Endometrium (tissue), 2 donors: ENCODE measurements around the gene ROR2.

Experiments used
- FAIRE-seq: peaks from 2 replicates; lab custom pipeline; 2012; peaks lifted over from hg19 to GRCh38; lab: Jason Lieb, UNC
- donor health status: control.
- donor health status: control.

The ROR2 gene

GRCh38 chr9:91736311-91736710 lies 213.7 kb downstream of the ROR2 start:
- FAIRE-seq, result no peak

GRCh38 chr9:91735049-91735448 lies 215.0 kb downstream of the ROR2 start:
- no peak for FAIRE-seq

- FAIRE-seq, result no peak
Measured at GRCh38 chr9:91734371-91734981, 215.6 kb downstream of the ROR2 start.

GRCh38 chr9:91733006-91733624 lies 216.9 kb downstream of the ROR2 start:
- no peak for FAIRE-seq

- no peak for FAIRE-seq
Measured at GRCh38 chr9:91732187-91733005, 217.6 kb downstream of the ROR2 start.

GRCh38 chr9:91730806-91731205 lies 219.2 kb downstream of the ROR2 start:
- no peak for FAIRE-seq

GRCh38 chr9:91729558-91729842 lies 220.5 kb downstream of the ROR2 start:
- no peak for FAIRE-seq

- no peak for FAIRE-seq
Measured at GRCh38 chr9:91727972-91728371, 222.1 kb downstream of the ROR2 start.

GRCh38 chr9:91727316-91727861 lies 222.6 kb downstream of the ROR2 start:
- no peak for FAIRE-seq

- FAIRE-seq, result no peak
Measured at GRCh38 chr9:91726406-91727100, 223.5 kb downstream of the ROR2 start.

- no peak for FAIRE-seq
Measured at GRCh38 chr9:91725651-91726050, 224.4 kb downstream of the ROR2 start.

GRCh38 chr9:91724609-91725505 lies 225.2 kb downstream of the ROR2 start:
- FAIRE-seq, result no peak

- no peak for FAIRE-seq
Measured at GRCh38 chr9:91724068-91724440, 226.0 kb downstream of the ROR2 start.

GRCh38 chr9:91723420-91724067 lies 226.5 kb downstream of the ROR2 start:
- no peak for FAIRE-seq

- FAIRE-seq, result no peak
Measured at GRCh38 chr9:91720751-91721705, 229.0 kb downstream of the ROR2 start.

- no peak for FAIRE-seq
Measured at GRCh38 chr9:91720313-91720712, 229.7 kb downstream of the ROR2 start.

GRCh38 chr9:91718071-91718470 lies 232.0 kb downstream of the ROR2 start:
- FAIRE-seq, result no peak

- FAIRE-seq, result no peak
Measured at GRCh38 chr9:91716815-91717214, 233.2 kb downstream of the ROR2 start.

- FAIRE-seq, result no peak
Measured at GRCh38 chr9:91716239-91716638, 233.8 kb downstream of the ROR2 start.
